HG03139 (cell line): ENCODE data around the gene IREB2.
"Not testable (repeated sequence)": the region's sequence is repeated elsewhere in the genome, so short reads cannot be mapped to it uniquely, and the experiment has no call there.

ENCODE experiments used
- ATAC-seq: cut with Tn5 transposase; IDR thresholded peaks from one replicate; pipeline ENCODE4 v1.9.1; 2021; ENCODE audit not compliant: unreplicated experiment

Gene IREB2, protein sequence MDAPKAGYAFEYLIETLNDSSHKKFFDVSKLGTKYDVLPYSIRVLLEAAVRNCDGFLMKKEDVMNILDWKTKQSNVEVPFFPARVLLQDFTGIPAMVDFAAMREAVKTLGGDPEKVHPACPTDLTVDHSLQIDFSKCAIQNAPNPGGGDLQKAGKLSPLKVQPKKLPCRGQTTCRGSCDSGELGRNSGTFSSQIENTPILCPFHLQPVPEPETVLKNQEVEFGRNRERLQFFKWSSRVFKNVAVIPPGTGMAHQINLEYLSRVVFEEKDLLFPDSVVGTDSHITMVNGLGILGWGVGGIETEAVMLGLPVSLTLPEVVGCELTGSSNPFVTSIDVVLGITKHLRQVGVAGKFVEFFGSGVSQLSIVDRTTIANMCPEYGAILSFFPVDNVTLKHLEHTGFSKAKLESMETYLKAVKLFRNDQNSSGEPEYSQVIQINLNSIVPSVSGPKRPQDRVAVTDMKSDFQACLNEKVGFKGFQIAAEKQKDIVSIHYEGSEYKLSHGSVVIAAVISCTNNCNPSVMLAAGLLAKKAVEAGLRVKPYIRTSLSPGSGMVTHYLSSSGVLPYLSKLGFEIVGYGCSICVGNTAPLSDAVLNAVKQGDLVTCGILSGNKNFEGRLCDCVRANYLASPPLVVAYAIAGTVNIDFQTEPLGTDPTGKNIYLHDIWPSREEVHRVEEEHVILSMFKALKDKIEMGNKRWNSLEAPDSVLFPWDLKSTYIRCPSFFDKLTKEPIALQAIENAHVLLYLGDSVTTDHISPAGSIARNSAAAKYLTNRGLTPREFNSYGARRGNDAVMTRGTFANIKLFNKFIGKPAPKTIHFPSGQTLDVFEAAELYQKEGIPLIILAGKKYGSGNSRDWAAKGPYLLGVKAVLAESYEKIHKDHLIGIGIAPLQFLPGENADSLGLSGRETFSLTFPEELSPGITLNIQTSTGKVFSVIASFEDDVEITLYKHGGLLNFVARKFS

GRCh38 chr15:78437762-78438618, at the start of gene IREB2:
TSS of gene IREB2 (plus strand) at chr15:78438216. CDS start at chr15:78438338, 122 bp downstream.
- peak; percentile 84 for ATAC-seq

- no peak for ATAC-seq
These were observed 49.2 kb upstream of the IREB2 start for GRCh38 chr15:78388865-78389264.

- ATAC-seq: no peak
These were observed 48.7 kb upstream of the IREB2 start for GRCh38 chr15:78389322-78389721.

GRCh38 chr15:78389738-78390137, 48.3 kb upstream of the IREB2 start:
- no peak for ATAC-seq

DNA sequence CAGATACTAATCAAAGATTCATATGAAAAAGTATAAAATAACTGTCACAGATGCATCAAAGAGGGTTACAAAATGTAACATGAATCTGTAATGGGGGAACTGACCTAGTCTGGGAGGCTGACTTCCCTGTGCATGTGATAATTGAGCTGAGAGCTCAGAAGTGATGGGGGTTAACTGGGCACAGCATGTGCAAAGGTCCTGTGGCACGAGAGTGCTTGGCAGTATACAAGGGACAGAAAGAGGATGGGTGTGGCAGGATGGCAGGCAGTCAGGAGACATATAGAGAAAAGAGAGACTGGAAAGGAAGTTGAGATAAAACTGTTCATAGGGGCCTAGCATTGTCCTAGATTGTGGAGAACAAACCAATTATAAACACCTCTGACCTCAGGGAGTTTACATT, 47.8 kb upstream of the IREB2 start:
- no peak for ATAC-seq

DNA sequence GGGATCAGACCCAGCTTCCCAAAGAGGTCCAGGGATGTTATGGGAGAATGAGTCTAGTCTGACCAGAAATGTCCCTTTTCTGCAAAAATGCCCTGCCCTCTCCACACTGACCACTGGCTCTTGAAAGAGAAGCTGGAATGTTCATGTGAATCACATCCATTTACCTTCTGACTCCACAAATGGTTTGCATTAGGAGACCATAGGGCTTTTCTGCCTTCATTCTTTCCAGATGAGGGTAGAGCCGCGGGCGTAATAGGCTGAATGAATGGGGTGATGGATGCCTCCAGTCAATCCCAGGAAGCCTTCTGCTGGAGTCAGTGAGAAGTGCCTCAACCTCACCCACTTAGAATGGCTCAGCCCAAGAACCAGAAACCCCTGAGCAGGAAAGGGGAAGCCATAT, 47.2 kb upstream of the IREB2 start:
- ATAC-seq: no peak

GRCh38 chr15:78391781-78392180, 46.2 kb upstream of the IREB2 start:
- ATAC-seq: no peak

DNA sequence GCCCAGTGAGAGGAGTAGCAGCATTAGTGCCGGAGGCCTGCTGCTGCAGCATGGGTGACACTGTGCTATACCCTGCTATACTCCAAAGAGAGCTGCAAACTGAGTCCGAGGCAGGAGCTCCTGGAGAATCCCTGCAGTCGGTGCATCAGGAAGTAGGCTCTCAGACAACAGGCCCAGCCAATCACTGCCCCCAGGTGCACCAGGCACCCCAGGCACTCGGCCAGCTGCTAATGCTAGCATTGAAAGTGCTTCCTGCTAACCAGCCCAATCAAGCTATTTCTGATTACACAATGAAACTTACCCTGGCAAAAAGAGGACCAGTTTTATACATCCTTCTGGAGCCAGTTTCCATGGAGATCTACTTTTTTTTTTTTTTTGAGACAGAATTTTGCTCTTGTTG, 45.6 kb upstream of the IREB2 start:
- ATAC-seq: no peak

DNA sequence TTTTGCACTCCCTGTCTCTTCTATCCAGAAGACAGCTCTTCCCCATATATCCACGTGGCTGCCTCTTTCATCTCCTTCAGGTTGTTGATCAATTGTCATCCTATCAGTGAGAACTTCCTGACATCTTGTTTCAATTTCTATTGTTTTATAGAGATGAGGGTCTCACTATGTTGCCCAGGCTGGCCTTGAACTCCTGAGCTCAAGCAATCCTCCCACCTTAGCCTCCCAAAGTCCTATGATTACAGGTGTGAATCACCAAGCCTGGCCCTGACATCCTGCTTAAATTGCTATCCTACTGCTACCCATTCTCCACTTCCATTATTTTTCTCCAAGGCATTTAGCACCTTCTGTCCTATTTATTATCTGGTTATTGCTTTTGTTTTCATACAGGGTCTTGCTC, 44.9 kb upstream of the IREB2 start:
- no peak for ATAC-seq

DNA sequence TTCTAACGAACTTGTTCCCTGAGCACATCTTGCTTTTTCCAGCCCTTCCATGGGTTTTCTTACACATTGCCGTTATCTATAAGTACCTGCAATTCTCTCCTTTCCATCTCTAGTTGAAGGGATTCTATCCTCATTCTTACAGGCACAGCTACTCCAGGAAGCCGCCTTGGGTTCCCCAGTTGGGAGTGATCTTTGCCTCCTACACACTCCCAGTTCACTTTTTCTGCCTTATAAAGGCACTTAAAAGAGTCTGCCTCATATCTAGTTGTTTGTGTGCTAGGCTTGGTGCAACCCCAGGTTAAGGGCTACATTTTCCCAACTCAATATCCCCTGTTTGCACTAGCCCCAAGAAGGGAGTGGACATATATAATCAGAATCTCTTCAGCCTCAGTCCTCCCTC, 44.0 kb upstream of the IREB2 start:
- ATAC-seq: no peak

DNA sequence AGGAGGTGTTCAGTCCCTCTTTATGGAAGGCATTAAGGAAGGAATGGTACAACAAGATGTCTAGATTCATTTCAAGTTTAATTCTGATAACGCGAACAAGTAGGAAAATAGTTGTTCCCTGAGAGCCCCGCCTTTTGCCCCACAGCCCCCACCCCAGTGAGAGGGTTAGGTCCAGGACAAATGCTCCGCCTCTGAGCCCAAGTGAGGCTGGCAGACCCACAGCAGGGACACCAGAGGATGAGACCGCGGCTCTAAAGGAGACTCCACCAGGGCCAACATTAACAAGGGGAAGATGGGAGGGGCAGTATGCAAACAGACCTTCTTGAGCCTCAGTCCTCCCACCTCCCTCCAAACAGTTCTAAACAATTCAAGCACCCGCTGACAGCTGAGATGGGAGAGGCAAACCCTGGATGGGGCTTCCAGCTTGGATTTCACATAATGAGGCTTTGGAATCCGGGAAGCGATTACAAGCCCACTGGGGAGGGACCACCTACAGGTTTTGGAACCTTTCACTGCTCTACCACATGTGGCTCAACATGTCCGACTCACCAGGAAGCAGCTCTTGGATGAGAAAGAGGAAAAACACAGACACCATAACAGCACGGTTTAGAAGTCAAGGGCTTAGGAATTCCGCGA, 42.9 kb upstream of the IREB2 start:
- no peak for ATAC-seq

DNA sequence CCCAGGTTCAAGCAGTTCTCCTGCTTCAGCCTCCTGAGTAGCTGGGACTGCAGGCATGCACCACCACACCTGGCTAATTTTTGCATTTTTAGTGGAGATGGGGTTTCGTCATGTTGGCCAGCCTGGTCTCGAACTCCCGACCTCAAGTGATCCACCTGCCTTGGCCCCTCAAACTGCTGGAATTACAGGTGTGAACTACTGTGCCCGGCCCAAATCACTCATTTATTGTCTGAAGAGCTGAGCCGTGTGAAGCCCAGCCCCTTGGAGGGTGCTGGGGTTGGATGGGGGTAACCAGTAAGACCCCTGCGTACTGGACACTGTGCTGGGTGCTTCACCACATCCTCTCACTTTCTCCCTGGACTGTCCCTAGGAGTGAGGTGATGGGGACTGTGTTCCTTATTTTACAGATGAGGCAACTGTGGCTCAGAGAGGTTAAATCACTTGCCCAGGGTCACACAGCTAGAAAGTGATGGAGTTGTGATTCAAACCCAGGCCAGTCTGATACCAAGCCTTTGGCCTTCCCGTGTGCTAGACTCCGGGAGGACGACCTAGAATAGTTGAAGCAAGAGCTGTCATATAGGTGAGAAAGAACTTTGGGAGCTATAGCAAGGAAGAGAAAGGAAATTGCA, 41.7 kb upstream of the IREB2 start:
- no peak for ATAC-seq

GRCh38 chr15:78396976-78397375, 41.0 kb upstream of the IREB2 start:
- no peak for ATAC-seq

DNA sequence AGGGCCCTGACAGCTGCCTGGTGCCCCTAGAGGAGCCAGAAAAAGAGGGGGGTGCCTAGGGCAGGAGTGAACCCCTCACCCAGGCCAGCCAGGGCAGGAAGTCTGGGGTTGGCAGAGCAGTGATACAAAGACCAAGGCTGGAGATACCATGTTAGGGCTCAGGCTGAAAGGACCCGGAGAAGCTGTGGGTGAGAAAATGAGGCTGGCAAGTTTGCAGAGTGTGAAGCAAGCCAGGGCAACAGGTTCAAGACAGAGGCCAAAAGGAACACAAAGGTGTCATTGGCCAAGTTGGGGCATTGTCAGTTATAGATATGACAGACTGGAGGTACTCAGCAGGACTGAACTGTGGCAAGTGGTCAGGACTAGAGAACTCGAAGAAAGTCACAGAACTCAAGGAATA, 40.6 kb upstream of the IREB2 start:
- ATAC-seq: no peak

DNA sequence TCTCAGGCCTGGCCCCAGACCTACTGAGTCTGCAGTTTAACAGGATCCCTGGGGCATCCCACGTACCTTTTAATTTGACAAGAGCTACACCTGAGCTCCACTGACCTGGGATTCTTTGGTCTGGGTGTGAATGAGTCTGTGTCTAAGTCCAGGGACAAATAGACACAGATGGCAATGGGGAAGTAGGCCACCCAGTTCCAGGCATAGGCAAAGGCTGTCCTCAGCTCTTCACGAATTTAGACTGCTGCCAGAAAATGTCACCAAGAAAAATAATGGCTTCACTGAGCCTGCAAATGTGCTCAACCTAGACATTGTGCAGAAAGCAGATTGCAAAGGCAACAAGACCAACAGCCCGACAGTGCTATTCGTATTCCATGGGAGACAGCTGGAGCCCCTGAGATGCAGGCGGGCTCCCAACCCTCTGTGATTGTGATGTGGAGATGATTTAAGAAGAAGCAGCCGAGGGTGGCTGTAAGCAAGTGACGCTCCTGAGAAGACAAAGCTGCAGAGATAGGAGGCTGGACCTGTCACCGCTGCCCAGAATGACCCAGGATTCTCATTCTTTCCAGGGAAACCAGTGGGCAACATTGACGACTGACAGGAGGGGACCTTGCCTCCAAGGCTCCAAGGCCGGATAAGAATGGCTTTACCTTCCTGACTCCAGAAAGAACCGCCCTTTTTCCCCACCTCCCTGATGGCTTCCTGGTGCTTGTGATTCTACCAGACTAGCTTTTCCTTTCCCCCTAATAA, 39.8 kb upstream of the IREB2 start:
- no peak for ATAC-seq

GRCh38 chr15:78399091-78399490, 38.9 kb upstream of the IREB2 start:
- no peak for ATAC-seq

GRCh38 chr15:78402061-78402610, 35.9 kb upstream of the IREB2 start:
- no peak for ATAC-seq

DNA sequence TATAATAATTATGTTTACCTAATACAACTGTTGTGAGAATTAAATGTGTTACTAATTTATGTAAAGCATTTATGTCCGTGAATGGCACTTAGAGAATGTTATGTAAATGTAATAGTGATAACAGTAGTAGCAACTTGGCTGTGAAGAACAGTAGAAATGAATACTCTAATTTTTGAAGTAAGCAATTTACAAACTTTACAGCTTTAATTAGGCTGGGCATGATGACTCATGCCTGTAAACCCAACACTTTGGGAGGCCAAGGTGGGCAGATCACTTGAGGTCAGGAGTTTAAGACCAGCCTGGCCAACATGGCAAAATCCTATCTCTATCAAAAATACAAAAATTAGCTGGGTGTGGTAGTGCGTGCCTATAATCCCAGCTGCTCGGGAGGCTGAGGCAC, 33.9 kb upstream of the IREB2 start:
- no peak for ATAC-seq

DNA sequence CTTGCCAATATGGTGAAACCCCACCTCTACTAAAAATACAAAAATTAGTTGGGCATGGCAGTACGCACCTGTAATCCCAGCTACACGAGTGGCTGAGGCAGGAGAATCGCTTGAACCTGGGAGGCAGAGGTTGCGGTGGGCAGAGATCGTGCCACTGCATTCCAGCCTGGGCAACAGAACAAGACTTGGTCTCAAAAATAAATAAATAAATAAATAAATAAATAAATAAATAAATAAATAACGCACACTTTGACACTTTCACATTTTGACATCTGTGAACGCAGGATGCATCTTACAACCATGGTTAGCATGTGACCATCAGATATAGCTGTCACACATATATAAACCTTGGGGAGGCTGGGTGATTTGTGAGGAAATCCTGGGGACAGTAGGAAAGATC, 33.2 kb upstream of the IREB2 start:
- ATAC-seq: not testable (repeated sequence)
